K562 (cell line): Measurements from ENCODE around the gene GDF15. TPM values are rescaled to one million over a fixed set of nuclear protein-coding genes. Genes with fewer than 3 reads are reported as not detected.

Source experiments
- CHD1 ChIP-seq: fragments of 200-600 bp; sonication (generic); IDR thresholded peaks from one replicate; pipeline ENCODE4 v1.6.1; 2012; ENCODE audit warnings: mild to moderate bottlenecking, moderate library complexity, low read length, inconsistent platforms
- HEY1 ChIP-seq: fragments of 250-450 bp; sonication (Bioruptor Pico); IDR thresholded peaks from 2 replicates; pipeline ENCODE4 v1.5.0; 2020; ENCODE audit warnings: mild to moderate bottlenecking, moderate library complexity, borderline replicate concordance
- RBM34 ChIP-seq: fragments of 200-400 bp; formaldehyde crosslinking; IDR thresholded peaks from 2 replicates; pipeline ENCODE4 v1.6.1; 2018; ENCODE audit warnings: low read length, borderline replicate concordance; ENCODE audit not compliant: insufficient read depth
- SOX6 ChIP-seq: fragments of 450-650 bp; IDR thresholded peaks from 2 replicates; pipeline ENCODE4 v1.6.1; 2014; ENCODE audit warnings: mild to moderate bottlenecking
- SP1 ChIP-seq: sonication (generic); formaldehyde crosslinking; IDR thresholded peaks from 2 replicates; pipeline ENCODE4 v1.8.1; 2022; ENCODE audit warnings: mild to moderate bottlenecking, missing genetic modification reagents
- STAG1 ChIP-seq: sonication (generic); formaldehyde crosslinking; IDR thresholded peaks from 2 replicates; pipeline ENCODE4 v1.5.0; 2020; ENCODE audit warnings: missing genetic modification reagents, borderline replicate concordance
- ZFP91 ChIP-seq: sonication (generic); formaldehyde crosslinking; IDR thresholded peaks from 2 replicates; pipeline ENCODE4 v1.8.0; 2022; ENCODE audit warnings: mild to moderate bottlenecking, missing genetic modification reagents
- polyA plus RNA-seq, 8 experiments: library from polyadenylated mRNA; depleted of rRNA in 4 of 8; stranded (reverse) in 5 of 8; unstranded in 3 of 8; fragments of >200 nt; fragmentation: Nextera tagmentation in 2 of 8; fragmentation: Illumina TruSeq in 1 of 8; extraction: Ambion mirVana in 2 of 8; extraction: Trizol in 1 of 8; gene quantifications; 2 replicates each; pipeline versions ENCODE4 v1.2.1 to v1.2.3, GENCODE V29; 2011 to 2014; ENCODE audit warnings: inconsistent platforms in 1 of 8, missing spikeins in 1 of 8
- total RNA-seq, 7 experiments: library from RNA; depleted of rRNA in 6 of 7; stranded (reverse); fragments of >200 nt in 6 of 7; fragmentation: Illumina TruSeq in 2 of 7; extraction: Trizol in 2 of 7; gene quantifications; 2 replicates each; pipeline versions ENCODE4 v1.2.1 to v1.2.3, GENCODE V29; 2011 to 2021; ENCODE audit warnings: low replicate concordance in 1 of 7
- TF ChIP-seq, protein P1 (sequence below): fragments of 450-650 bp; IDR thresholded peaks from 2 replicates; pipeline ENCODE4 v1.6.1; 2016; ENCODE audit warnings: low read depth

Gene GDF15
- total and polyA plus RNA-seq, 9 of the 15 experiments (the other 6 are each of a cell fraction or from before 2014, with no cell fraction given), result 2.3 to 82.4 (median 12.5) TPM

- TF ChIP-seq, protein P1, sequence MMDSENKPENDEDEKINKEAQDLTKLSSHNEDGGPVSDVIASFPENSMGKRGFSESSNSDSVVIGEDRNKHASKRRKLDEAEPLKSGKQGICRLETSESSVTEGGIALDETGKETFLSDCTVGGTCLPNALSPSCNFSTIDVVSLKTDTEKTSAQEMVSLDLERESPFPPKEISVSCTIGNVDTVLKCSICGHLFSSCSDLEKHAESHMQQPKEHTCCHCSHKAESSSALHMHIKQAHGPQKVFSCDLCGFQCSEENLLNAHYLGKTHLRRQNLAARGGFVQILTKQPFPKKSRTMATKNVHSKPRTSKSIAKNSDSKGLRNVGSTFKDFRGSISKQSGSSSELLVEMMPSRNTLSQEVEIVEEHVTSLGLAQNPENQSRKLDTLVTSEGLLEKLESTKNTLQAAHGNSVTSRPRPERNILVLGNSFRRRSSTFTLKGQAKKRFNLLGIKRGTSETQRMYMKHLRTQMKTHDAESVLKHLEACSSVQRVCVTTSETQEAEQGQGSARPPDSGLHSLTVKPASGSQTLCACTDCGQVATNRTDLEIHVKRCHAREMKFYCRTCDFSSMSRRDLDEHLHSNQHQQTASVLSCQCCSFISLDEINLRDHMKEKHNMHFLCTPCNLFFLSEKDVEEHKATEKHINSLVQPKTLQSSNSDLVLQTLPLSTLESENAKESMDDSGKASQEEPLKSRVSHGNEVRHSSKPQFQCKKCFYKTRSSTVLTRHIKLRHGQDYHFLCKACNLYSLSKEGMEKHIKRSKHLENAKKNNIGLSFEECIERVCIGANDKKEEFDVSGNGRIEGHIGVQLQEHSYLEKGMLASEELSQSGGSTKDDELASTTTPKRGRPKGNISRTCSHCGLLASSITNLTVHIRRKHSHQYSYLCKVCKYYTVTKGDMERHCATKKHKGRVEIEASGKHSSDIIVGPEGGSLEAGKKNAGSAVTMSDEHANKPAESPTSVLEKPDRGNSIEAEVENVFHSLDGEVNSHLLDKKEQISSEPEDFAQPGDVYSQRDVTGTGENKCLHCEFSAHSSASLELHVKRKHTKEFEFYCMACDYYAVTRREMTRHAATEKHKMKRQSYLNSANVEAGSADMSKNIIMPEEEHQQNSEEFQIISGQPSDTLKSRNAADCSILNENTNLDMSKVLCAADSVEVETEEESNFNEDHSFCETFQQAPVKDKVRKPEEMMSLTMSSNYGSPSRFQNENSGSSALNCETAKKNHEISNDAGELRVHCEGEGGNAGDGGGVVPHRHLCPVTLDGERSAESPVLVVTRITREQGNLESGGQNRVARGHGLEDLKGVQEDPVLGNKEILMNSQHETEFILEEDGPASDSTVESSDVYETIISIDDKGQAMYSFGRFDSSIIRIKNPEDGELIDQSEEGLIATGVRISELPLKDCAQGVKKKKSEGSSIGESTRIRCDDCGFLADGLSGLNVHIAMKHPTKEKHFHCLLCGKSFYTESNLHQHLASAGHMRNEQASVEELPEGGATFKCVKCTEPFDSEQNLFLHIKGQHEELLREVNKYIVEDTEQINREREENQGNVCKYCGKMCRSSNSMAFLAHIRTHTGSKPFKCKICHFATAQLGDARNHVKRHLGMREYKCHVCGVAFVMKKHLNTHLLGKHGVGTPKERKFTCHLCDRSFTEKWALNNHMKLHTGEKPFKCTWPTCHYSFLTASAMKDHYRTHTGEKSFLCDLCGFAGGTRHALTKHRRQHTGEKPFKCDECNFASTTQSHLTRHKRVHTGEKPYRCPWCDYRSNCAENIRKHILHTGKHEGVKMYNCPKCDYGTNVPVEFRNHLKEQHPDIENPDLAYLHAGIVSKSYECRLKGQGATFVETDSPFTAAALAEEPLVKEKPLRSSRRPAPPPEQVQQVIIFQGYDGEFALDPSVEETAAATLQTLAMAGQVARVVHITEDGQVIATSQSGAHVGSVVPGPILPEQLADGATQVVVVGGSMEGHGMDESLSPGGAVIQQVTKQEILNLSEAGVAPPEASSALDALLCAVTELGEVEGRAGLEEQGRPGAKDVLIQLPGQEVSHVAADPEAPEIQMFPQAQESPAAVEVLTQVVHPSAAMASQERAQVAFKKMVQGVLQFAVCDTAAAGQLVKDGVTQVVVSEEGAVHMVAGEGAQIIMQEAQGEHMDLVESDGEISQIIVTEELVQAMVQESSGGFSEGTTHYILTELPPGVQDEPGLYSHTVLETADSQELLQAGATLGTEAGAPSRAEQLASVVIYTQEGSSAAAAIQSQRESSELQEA, result no peak
- peak; percentile 76 for TF ChIP-seq SOX6
- TF ChIP-seq STAG1 (CRISPR knock-in tag), result 0 out of 2 replicates have a peak, but pooled peaks have one; percentile 31
- TF ChIP-seq CHD1, result no peak
- TF ChIP-seq SP1 (CRISPR knock-in tag), result peak; percentile 96
- TF ChIP-seq RBM34, result no peak
- TF ChIP-seq ZFP91 (CRISPR knock-in tag), result peak; percentile 76
- peak; percentile 5; the same call in 1 of the 2 replicates for TF ChIP-seq HEY1 (CRISPR knock-in tag)
Measured at GRCh38 chr19:18385675-18386542, at the start of gene GDF15 (continued).
